H1 (cell line): ENCODE results near the gene VPS11. TPM values are rescaled to one million over a fixed set of nuclear protein-coding genes. Genes with fewer than 3 reads are reported as not detected.
A peak's percentile ranks its signal among the peaks of the same experiment; 100 is the strongest.
"Not testable (repeated sequence)": the region's sequence is repeated elsewhere in the genome, so short reads cannot be mapped to it uniquely, and the experiment has no call there.

Experiments used
- CTCF ChIA-PET: fragments of 300-600 bp; sonication (Branson Sonifier 250); formaldehyde crosslinking; loops from one replicate; lab custom pipeline; 2021; ENCODE audit not compliant: partially characterized antibody; lab: Charles Lee
- POLR2A ChIA-PET: fragments of 300-600 bp; sonication (Branson Sonifier 250); formaldehyde crosslinking; loops from one replicate; lab custom pipeline; 2021; ENCODE audit warnings: inconsistent platforms; ENCODE audit not compliant: partially characterized antibody; lab: Charles Lee
- DNase-seq, 2 experiments: peaks; one replicate each; pipeline versions ENCODE4 v3.0.0 to v3.0.0-alpha.2; 2010 to 2022; ENCODE audit warnings: low spot score in 2 of 2, low read depth in 1 of 2, mixed read lengths in 1 of 2
- FAIRE-seq: peaks from 2 replicates; lab custom pipeline; 2011; peaks lifted over from hg19 to GRCh38; lab: Jason Lieb, UNC
- H2AFZ ChIP-seq: 2 replicates; pipeline ENCODE4 v1.8.1; 2012; ENCODE audit warnings: low read length, inconsistent platforms
- H2AK5ac ChIP-seq: 2 replicates; pipeline ENCODE4 v1.6.1; 2013; ENCODE audit warnings: low read depth, low read length
- H2BK120ac ChIP-seq: replicated peaks from 2 replicates; pipeline ENCODE3; 2013; ENCODE audit warnings: low read depth, low read length, inconsistent platforms
- H2BK12ac ChIP-seq: 2 replicates; pipeline ENCODE4 v1.6.1; 2013; ENCODE audit warnings: low read depth, low read length
- H2BK15ac ChIP-seq: 2 replicates; pipeline ENCODE4 v1.6.1; 2013; ENCODE audit warnings: low read length
- H2BK20ac ChIP-seq: 2 replicates; pipeline ENCODE4 v1.6.1; 2013; ENCODE audit warnings: low read length
- H2BK5ac ChIP-seq: 2 replicates; pipeline ENCODE4 v1.6.1; 2013; ENCODE audit warnings: low read depth, low read length
- H3K14ac ChIP-seq: 2 replicates; pipeline ENCODE4 v1.6.1; 2013; ENCODE audit warnings: inconsistent platforms; ENCODE audit not compliant: insufficient read length
- H3K18ac ChIP-seq: 2 replicates; pipeline ENCODE4 v1.6.1; 2013; ENCODE audit warnings: low read length; ENCODE audit errors: extremely low read depth
- H3K23ac ChIP-seq: 2 replicates; pipeline ENCODE4 v1.6.1; 2013; ENCODE audit warnings: inconsistent platforms; ENCODE audit not compliant: insufficient read length
- H3K23me2 ChIP-seq: 2 replicates; pipeline ENCODE4 v1.6.1; 2013; ENCODE audit warnings: low read depth, low read length
- H3K27ac ChIP-seq: 2 replicates; pipeline ENCODE4 v1.6.1; 2011; ENCODE audit warnings: low read depth, low read length, inconsistent platforms
- H3K27me3 ChIP-seq, 4 experiments: replicated peaks in 1 of 4; 1 replicate in 1 of 4; 2 replicates in 3 of 4; pipeline versions ENCODE4 v1.6.1 to v1.8.1; 2011 to 2013; ENCODE audit warnings: low read length in 3 of 4, mild to moderate bottlenecking in 3 of 4, inconsistent platforms in 2 of 4, mixed read lengths in 2 of 4, moderate library complexity in 1 of 4; ENCODE audit not compliant: control insufficient read depth in 3 of 4, insufficient read depth in 3 of 4; ENCODE audit errors: extremely low read depth in 1 of 4
- H3K36me3 ChIP-seq, 4 experiments: 2 replicates each; pipeline versions ENCODE4 v1.6.1 to v1.8.1; 2011 to 2013; ENCODE audit warnings: mild to moderate bottlenecking in 4 of 4, low read length in 3 of 4, moderate library complexity in 2 of 4, control low read depth in 1 of 4, inconsistent platforms in 1 of 4; ENCODE audit not compliant: insufficient read depth in 4 of 4, control insufficient read depth in 2 of 4
- H3K4ac ChIP-seq: replicated peaks from 2 replicates; pipeline ENCODE3; 2013; ENCODE audit warnings: low read length, low read depth, mixed read lengths, inconsistent platforms; ENCODE audit not compliant: insufficient read length
- H3K4me1 ChIP-seq, 4 experiments: replicated peaks in 1 of 4; 1 replicate in 1 of 4; 2 replicates in 3 of 4; pipeline versions ENCODE4 v1.6.1 to v1.8.1; 2011 to 2013; ENCODE audit warnings: low read length in 3 of 4, inconsistent platforms in 2 of 4, mixed read lengths in 1 of 4; ENCODE audit not compliant: insufficient read depth in 4 of 4, control insufficient read depth in 3 of 4
- H3K4me2 ChIP-seq, 2 experiments: 2 replicates each; pipeline versions ENCODE4 v1.6.1 to v1.8.1; 2011 to 2013; ENCODE audit warnings: low read depth in 2 of 2, low read length in 2 of 2, control low read depth in 1 of 2, inconsistent platforms in 1 of 2, mild to moderate bottlenecking in 1 of 2; ENCODE audit not compliant: insufficient read depth in 1 of 2
- H3K4me3 ChIP-seq, 4 experiments: fragments of 200-600, 300-600 bp in 1 of 4; sonication (generic), shearing (Covaris generic), sonication (Bioruptor Twin) in 1 of 4; 2 replicates each; pipeline versions ENCODE4 v1.5.1 to v1.8.1; 2011 to 2016; ENCODE audit warnings: low read length in 4 of 4, low read depth in 3 of 4, control low read depth in 2 of 4, inconsistent platforms in 2 of 4, mild to moderate bottlenecking in 2 of 4, mixed read lengths in 1 of 4, moderate library complexity in 1 of 4; ENCODE audit not compliant: insufficient read depth in 2 of 4; ENCODE audit errors: extremely low read depth in 1 of 4
- H3K56ac ChIP-seq: replicated peaks from 2 replicates; pipeline ENCODE3; 2013; ENCODE audit warnings: low read depth, mild to moderate bottlenecking, mixed read lengths, low read length, inconsistent platforms; ENCODE audit not compliant: insufficient read length
- H3K79me1 ChIP-seq: 2 replicates; pipeline ENCODE4 v1.6.1; 2013; ENCODE audit warnings: low read depth, low read length, control low read depth
- H3K79me2 ChIP-seq, 2 experiments: 2 replicates each; pipeline versions ENCODE4 v1.6.1 to v1.8.1; 2012 to 2013; ENCODE audit warnings: low read length in 2 of 2, mild to moderate bottlenecking in 2 of 2, inconsistent platforms in 1 of 2; ENCODE audit not compliant: insufficient read depth in 2 of 2, control insufficient read depth in 1 of 2
- H3K9ac ChIP-seq, 4 experiments: replicated peaks in 1 of 4; 1 replicate in 1 of 4; 2 replicates in 3 of 4; pipeline versions ENCODE4 v1.6.1 to v1.8.1; 2011 to 2013; ENCODE audit warnings: low read depth in 3 of 4, low read length in 3 of 4, control low read depth in 2 of 4, mild to moderate bottlenecking in 2 of 4, moderate library complexity in 2 of 4, inconsistent platforms in 1 of 4; ENCODE audit errors: extremely low read depth in 1 of 4
- H3K9me3 ChIP-seq, 2 experiments: 2 replicates each; pipeline versions ENCODE4 v1.6.1 to v1.8.1; 2012 to 2013; ENCODE audit warnings: mild to moderate bottlenecking in 2 of 2, moderate library complexity in 2 of 2, control low read depth in 1 of 2, inconsistent platforms in 1 of 2, low read depth in 1 of 2, low read length in 1 of 2, mixed read lengths in 1 of 2; ENCODE audit not compliant: insufficient read depth in 2 of 2
- H4K20me1 ChIP-seq, 2 experiments: replicated peaks in 1 of 2; 2 replicates each; pipeline versions ENCODE3 to v1.8.1; 2011 to 2013; ENCODE audit warnings: inconsistent platforms in 2 of 2, low read length in 2 of 2, mild to moderate bottlenecking in 1 of 2; ENCODE audit not compliant: insufficient read depth in 2 of 2, control insufficient read depth in 1 of 2
- H4K5ac ChIP-seq: 2 replicates; pipeline ENCODE4 v1.6.1; 2013; ENCODE audit warnings: low read length, low read depth, mixed read lengths, inconsistent platforms; ENCODE audit not compliant: insufficient read length
- H4K8ac ChIP-seq: 2 replicates; pipeline ENCODE4 v1.8.0; 2013; ENCODE audit warnings: mild to moderate bottlenecking, moderate library complexity, low read length, inconsistent platforms; ENCODE audit not compliant: insufficient read depth; ENCODE audit errors: extremely low read depth
- H4K91ac ChIP-seq: replicated peaks from 2 replicates; pipeline ENCODE3; 2013; ENCODE audit warnings: low read length, mixed read lengths, inconsistent platforms; ENCODE audit not compliant: insufficient read length
- POLR2AphosphoS5 ChIP-seq: IDR thresholded peaks from 2 replicates; pipeline ENCODE4 v1.6.1; 2011; ENCODE audit warnings: low read depth, low read length
- SP4 ChIP-seq: IDR thresholded peaks from 2 replicates; pipeline ENCODE4 v1.6.1; 2012; ENCODE audit warnings: low read length, inconsistent platforms
- TCF12 ChIP-seq: IDR thresholded peaks from 2 replicates; pipeline ENCODE4 v1.6.1; 2011; ENCODE audit warnings: low read depth, mild to moderate bottlenecking, low read length
- WGBS, 2 experiments: shearing (Covaris generic) in 1 of 2; methylation state at CpG; one replicate each; pipeline versions ENCODE4 v1.1.6 to v1.1.7; 2013 to 2015; ENCODE audit warnings: low lambda C conversion rate in 2 of 2, mixed read lengths in 2 of 2, inconsistent platforms in 1 of 2, low coverage in 1 of 2, missing lambda C conversion rate in 1 of 2; ENCODE audit not compliant: insufficient replicate concordance in 2 of 2, insufficient coverage in 1 of 2, insufficient read length in 1 of 2; ENCODE audit errors: extremely low coverage in 1 of 2, missing lambda C conversion rate in 1 of 2; 5-methylcytosine and 5-hydroxymethylcytosine counted together
- polyA plus RNA-seq, 7 experiments: library from polyadenylated mRNA; depleted of rRNA in 3 of 7; stranded (reverse) in 5 of 7; unstranded in 2 of 7; fragments of >200 nt in 5 of 7; fragments of 200-250 nt in 2 of 7; gene quantifications; 1 replicate in 5 of 7; 2 replicates in 1 of 7; 4 replicates in 1 of 7; pipeline versions ENCODE4 v1.2.1 to v1.2.3, GENCODE V29; 2011 to 2013; ENCODE audit warnings: missing spikeins in 2 of 7, mixed read lengths in 2 of 7
- total RNA-seq: library from RNA; stranded (reverse); fragmentation: NEBNext Ultra II Directional; extraction: Animal tissue kit (Norgen Biotek cat#: 25700); gene quantifications from 2 replicates; pipeline ENCODE4 v1.2.1, GENCODE V29; 2021

VPS11 gene
- total and polyA plus RNA-seq, 2 of the 8 experiments (the other 6 are each of a cell fraction or from before 2014, with no cell fraction given) = 13.1 to 15.5 TPM

DNA sequence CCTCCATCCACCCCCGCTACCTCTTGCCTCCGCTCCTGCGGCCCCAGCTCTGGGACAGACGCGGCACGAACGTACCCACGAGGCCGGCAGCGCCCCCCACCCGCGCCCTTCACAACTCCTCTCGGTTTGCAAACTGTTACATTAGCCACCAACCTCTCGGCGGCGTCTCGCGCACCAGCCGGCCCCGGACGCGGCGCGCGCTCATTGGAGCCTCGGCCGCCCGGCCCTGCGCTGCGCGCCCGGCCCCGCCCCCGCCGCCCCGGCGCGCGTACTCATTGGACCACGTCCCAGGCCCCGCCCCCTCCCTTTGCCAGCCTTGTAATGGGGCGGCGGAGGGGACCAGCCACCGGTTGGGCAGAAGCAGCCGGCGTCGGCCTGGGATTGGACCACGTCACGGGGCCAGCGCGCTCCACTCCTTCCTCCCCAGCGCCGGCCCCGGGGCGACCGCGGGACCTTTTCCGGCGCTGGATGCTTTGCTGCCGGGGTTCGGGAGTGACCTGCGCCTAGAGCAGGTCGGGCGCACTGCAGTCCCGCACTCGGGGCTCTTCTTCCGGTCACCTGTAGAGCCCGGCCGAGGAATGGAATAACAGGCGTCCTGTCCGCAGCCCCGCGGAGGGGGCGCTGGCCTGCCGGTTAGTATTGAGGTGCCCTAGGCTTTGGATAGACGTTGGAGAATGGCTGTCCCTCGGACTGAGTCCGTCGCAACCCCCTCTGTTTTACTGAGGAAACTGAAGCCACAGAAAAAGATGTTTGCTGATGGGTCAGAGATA is 10.4 kb upstream of the VPS11 start, which contains the start of gene HYOU1 (continued):
- TF ChIP-seq TCF12 (0 out of 2 replicates have a peak, but pooled peaks have one; percentile 10), SP4 (no peak), POLR2AphosphoS5 (peak; percentile 28; the same call in 1 of the 2 replicates)
- TF ChIP-seq, all 59 proteins: peak for 17

DNA sequence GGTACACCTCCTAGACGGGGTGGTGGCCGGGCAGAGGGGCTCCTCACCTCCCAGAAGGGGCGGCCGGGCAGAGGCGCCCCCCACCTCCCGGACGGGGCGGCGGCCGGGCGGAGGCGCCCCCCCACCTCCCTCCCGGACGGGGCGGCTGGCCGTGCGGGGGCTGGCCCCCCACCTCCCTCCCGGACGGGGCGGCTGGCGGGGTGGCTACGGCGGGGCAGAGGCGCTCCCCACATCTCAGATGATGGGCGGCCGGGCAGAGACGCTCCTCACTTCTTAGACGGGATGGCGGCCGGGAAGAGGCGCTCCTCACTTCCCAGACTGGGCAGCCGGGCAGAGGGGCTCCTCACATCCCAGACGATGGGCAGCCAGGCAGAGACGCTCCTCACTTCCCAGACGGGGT is 8.5 kb upstream of the VPS11 start:
- H3K14ac ChIP-seq, H2BK12ac ChIP-seq, H4K8ac ChIP-seq, H3K4me2 ChIP-seq, H3K23me2 ChIP-seq, H3K4me3 ChIP-seq, H3K27me3 ChIP-seq, H4K5ac ChIP-seq, H3K56ac ChIP-seq, H2BK120ac ChIP-seq, H2BK15ac ChIP-seq, H4K91ac ChIP-seq, H3K4me1 ChIP-seq, H3K27ac ChIP-seq, H3K9ac ChIP-seq, H2AK5ac ChIP-seq, H3K4ac ChIP-seq, H4K20me1 ChIP-seq, H3K9me3 ChIP-seq, H2BK5ac ChIP-seq, H2BK20ac ChIP-seq, H3K18ac ChIP-seq, CTCF ChIA-PET, H3K23ac ChIP-seq, DNase-seq, H2AFZ ChIP-seq, FAIRE-seq: not testable (repeated sequence)
- Histone ChIP-seq H3K79me1 (peaks cover 11% of the 10 kb centered on the region), H3K79me2 (peaks cover 8 to 21% of the 10 kb centered on the region in 2 experiments; a peak in 3 of 4 replicates), H3K36me3 (peaks cover 8 to 15% (median 12%) of the 10 kb centered on the region in 4 experiments)
- POLR2A ChIA-PET = interaction anchor here (1.0 to 5.1 kb wide), 4 partner anchors 30 to 43 kb away, joined by 3 to 56 read pairs (median 12); partner anchors contain the start of gene DPAGT1
- no CpG with 5 or more reads among the region's 35 CpGs for WGBS, 2 experiments
